Activated T-helper 1 cell treated with anti-CD3 and anti-CD28 coated beads, Interleukin-12 subunit alpha, Interleukin-12 subunit beta, Interleukin-2, Interleukin-4 antibody, amounts not matched to agents 30 ng/mL and 10 ng/mL and 1 ng/mL, durations not matched to agents 14 hours and 24 hours and 36 hours (primary cell): ENCODE measurements around the gene SMIM7. TPM values are rescaled to one million over a fixed set of nuclear protein-coding genes. Genes with fewer than 3 reads are reported as not detected.
"Not testable (repeated sequence)": the region's sequence is repeated elsewhere in the genome, so short reads cannot be mapped to it uniquely, and the experiment has no call there.

Experiments
- DNase-seq: peaks from one replicate; pipeline ENCODE4 v3.0.0; 2021; ENCODE audit warnings: low spot score
- H3K27ac Mint-ChIP-seq: one replicate; pipeline ENCODE4 v1.8.0; 2021; ENCODE audit warnings: mild to moderate bottlenecking, mixed read lengths
- H3K27me3 Mint-ChIP-seq: one replicate; pipeline ENCODE4 v1.8.0; 2022; ENCODE audit warnings: mild to moderate bottlenecking, moderate library complexity, mixed read lengths; ENCODE audit not compliant: insufficient read depth
- H3K36me3 Mint-ChIP-seq: one replicate; pipeline ENCODE4 v1.8.0; 2021; ENCODE audit warnings: low read depth, mixed read lengths
- H3K4me1 Mint-ChIP-seq: one replicate; pipeline ENCODE4 v1.8.0; 2021; ENCODE audit warnings: low read depth, mixed read lengths
- H3K4me3 Mint-ChIP-seq: one replicate; pipeline ENCODE4 v1.8.0; 2021; ENCODE audit warnings: mild to moderate bottlenecking, moderate library complexity, mixed read lengths
- H3K9me3 Mint-ChIP-seq: one replicate; pipeline ENCODE4 v1.8.0; 2021; ENCODE audit warnings: mixed read lengths
- intact Hi-C: fragments of 100-400 bp; cut with micrococcal nuclease; formaldehyde crosslinking; loops from one replicate; pipeline ENCODE4 v1.15.1; 2024
- total RNA-seq: library from RNA; stranded (reverse); gene quantifications from 2 replicates; pipeline ENCODE4 v1.2.3, GENCODE V29; 2022

The SMIM7 gene
- total RNA-seq = 69.3 and 72.7 TPM in 2 replicates

- H3K36me3 Mint-ChIP-seq = peaks cover 18% of the 10 kb centered on the region
- no peaks in the 10 kb centered on the region for H3K9me3 Mint-ChIP-seq
- H3K4me3 Mint-ChIP-seq = peak within 1 kb of the TSS; percentile 94
- peak; percentile 98 for DNase-seq
- peaks cover 27% of the 10 kb centered on the region for H3K4me1 Mint-ChIP-seq
- intact Hi-C loops = loop anchor here (1.0 to 5.0 kb wide), 6 partner anchors 32 to 417 kb away; partner anchors contain the start of genes C19orf44, CALR3, CHERP and HAUS8
- H3K27ac Mint-ChIP-seq = peak within 1 kb of the TSS; percentile 97
- H3K27me3 Mint-ChIP-seq = peaks cover 13% of the 10 kb centered on the region
Observed at GRCh38 chr19:16659832-16660708, at the start of gene SMIM7. Gene SMIM7, minus strand, starts transcription at chr19:16660144. Its CDS starts 34 bp downstream, at chr19:16660110.

GRCh38 chr19:16703677-16704076, 43.7 kb upstream of the SMIM7 start:
- no peak for DNase-seq
- Mint-ChIP-seq H3K27ac (no peak overlapping the region), H3K9me3 (no peaks in the 10 kb centered on the region), H3K36me3 (no peaks in the 10 kb centered on the region), H3K4me1 (no peaks in the 10 kb centered on the region), H3K27me3 (peaks cover 3% of the 10 kb centered on the region), H3K4me3 (no peak overlapping the region)
- intact Hi-C loops = no loop called here

- intact Hi-C loops = no loop called here
- H3K27ac Mint-ChIP-seq = no peak overlapping the region
- DNase-seq = no peak
- no peaks in the 10 kb centered on the region for H3K36me3 Mint-ChIP-seq
- no peaks in the 10 kb centered on the region for H3K4me1 Mint-ChIP-seq
- H3K9me3 Mint-ChIP-seq = no peaks in the 10 kb centered on the region
- no peaks in the 10 kb centered on the region for H3K27me3 Mint-ChIP-seq
- no peak overlapping the region for H3K4me3 Mint-ChIP-seq
Observed at GRCh38 chr19:16702123-16702522, 42.2 kb upstream of the SMIM7 start.

- DNase-seq = no peak
- intact Hi-C loops = no loop called here
- Mint-ChIP-seq H3K9me3 (no peaks in the 10 kb centered on the region), H3K27ac (no peak overlapping the region), H3K27me3 (no peaks in the 10 kb centered on the region), H3K36me3 (no peaks in the 10 kb centered on the region), H3K4me3 (no peak overlapping the region), H3K4me1 (no peaks in the 10 kb centered on the region)
Observed at GRCh38 chr19:16698914-16699313, 39.0 kb upstream of the SMIM7 start.

GRCh38 chr19:16688084-16688483, 28.1 kb upstream of the SMIM7 start:
- Mint-ChIP-seq H3K27me3 (peaks cover 3% of the 10 kb centered on the region), H3K4me1 (no peaks in the 10 kb centered on the region), H3K9me3 (no peaks in the 10 kb centered on the region), H3K36me3 (no peaks in the 10 kb centered on the region), H3K27ac (no peak overlapping the region), H3K4me3 (no peak overlapping the region)
- no peak for DNase-seq
- intact Hi-C loops = no loop called here

- Mint-ChIP-seq H3K27ac (no peak overlapping the region), H3K27me3 (no peaks in the 10 kb centered on the region), H3K36me3 (no peaks in the 10 kb centered on the region)
Observed at GRCh38 chr19:16684216-16684615, 24.3 kb upstream of the SMIM7 start.

GRCh38 chr19:16682539-16682938, 22.6 kb upstream of the SMIM7 start:
- Mint-ChIP-seq H3K4me1 (no peaks in the 10 kb centered on the region), H3K27ac (no peak overlapping the region), H3K27me3 (no peaks in the 10 kb centered on the region), H3K4me3 (no peak overlapping the region), H3K9me3 (no peaks in the 10 kb centered on the region), H3K36me3 (no peaks in the 10 kb centered on the region)
- no peak for DNase-seq
- intact Hi-C loops = no loop called here

More at GRCh38 chr19:16684216-16684615, 24.3 kb upstream of the SMIM7 start:
- intact Hi-C loops = no loop called here
- DNase-seq = no peak
- no peaks in the 10 kb centered on the region for H3K4me1 Mint-ChIP-seq
- H3K9me3 Mint-ChIP-seq = no peaks in the 10 kb centered on the region
- H3K4me3 Mint-ChIP-seq = no peak overlapping the region

- Mint-ChIP-seq H3K27ac (no peak overlapping the region), H3K36me3 (no peaks in the 10 kb centered on the region), H3K4me1 (no peaks in the 10 kb centered on the region), H3K4me3 (no peak overlapping the region), H3K9me3 (no peaks in the 10 kb centered on the region), H3K27me3 (no peaks in the 10 kb centered on the region)
- DNase-seq = no peak
- intact Hi-C loops = no loop called here
Observed at GRCh38 chr19:16679811-16680210, 19.9 kb upstream of the SMIM7 start.

- intact Hi-C loops = no loop called here
- Mint-ChIP-seq H3K36me3 (no peaks in the 10 kb centered on the region), H3K27me3 (no peaks in the 10 kb centered on the region), H3K4me1 (no peaks in the 10 kb centered on the region), H3K4me3 (no peak overlapping the region), H3K9me3 (no peaks in the 10 kb centered on the region), H3K27ac (no peak overlapping the region)
- DNase-seq = no peak
Observed at GRCh38 chr19:16678498-16678897, 18.6 kb upstream of the SMIM7 start.

GRCh38 chr19:16677055-16677454, 17.1 kb upstream of the SMIM7 start:
- Mint-ChIP-seq H3K36me3 (no peaks in the 10 kb centered on the region), H3K4me3 (no peak overlapping the region), H3K27me3 (no peaks in the 10 kb centered on the region), H3K4me1 (no peaks in the 10 kb centered on the region), H3K27ac (no peak overlapping the region), H3K9me3 (no peaks in the 10 kb centered on the region)
- DNase-seq = no peak
- intact Hi-C loops = no loop called here

GRCh38 chr19:16676101-16676798, 16.3 kb upstream of the SMIM7 start:
- Mint-ChIP-seq H3K9me3 (no peaks in the 10 kb centered on the region), H3K4me3 (no peak overlapping the region), H3K4me1 (no peaks in the 10 kb centered on the region), H3K27me3 (no peaks in the 10 kb centered on the region), H3K27ac (no peak overlapping the region), H3K36me3 (no peaks in the 10 kb centered on the region)
- intact Hi-C loops = no loop called here
- no peak for DNase-seq

- H3K9me3 Mint-ChIP-seq, DNase-seq, intact Hi-C loops, H3K27me3 Mint-ChIP-seq, H3K4me3 Mint-ChIP-seq, H3K27ac Mint-ChIP-seq, H3K4me1 Mint-ChIP-seq, H3K36me3 Mint-ChIP-seq: not testable (repeated sequence)
Observed at GRCh38 chr19:16673839-16674238, 13.9 kb upstream of the SMIM7 start.

- no peaks in the 10 kb centered on the region for H3K9me3 Mint-ChIP-seq
- no peaks in the 10 kb centered on the region for H3K36me3 Mint-ChIP-seq
- H3K27me3 Mint-ChIP-seq = no peaks in the 10 kb centered on the region
- H3K27ac Mint-ChIP-seq = no peak overlapping the region
- H3K4me1 Mint-ChIP-seq = no peaks in the 10 kb centered on the region
- DNase-seq = no peak
- intact Hi-C loops = no loop called here
- H3K4me3 Mint-ChIP-seq = no peak overlapping the region
Observed at GRCh38 chr19:16673231-16673630, 13.3 kb upstream of the SMIM7 start.
